Hematopoietic multipotent progenitor cell treated with erythropoietin and hydrocortisone succinate and interleukin-3 and kit ligand, for 17 days (in vitro differentiated cells): ENCODE results near the gene GLRA3.

Source experiments
- DNase-seq: peaks from one replicate; pipeline ENCODE4 v3.0.0-alpha.2; 2015; ENCODE audit warnings: low spot score

The GLRA3 gene

GRCh38 chr4:174595141-174595929, 233.7 kb downstream of the GLRA3 start:
- DNase-seq: no peak

- DNase-seq: no peak
Observed at GRCh38 chr4:174593701-174594100, 235.3 kb downstream of the GLRA3 start.

- no peak for DNase-seq
Observed at GRCh38 chr4:174592985-174593335, 236.1 kb downstream of the GLRA3 start.

- DNase-seq: no peak
Observed at GRCh38 chr4:174592256-174592984, 236.6 kb downstream of the GLRA3 start.

- no peak for DNase-seq
Observed at GRCh38 chr4:174591243-174592021, 237.6 kb downstream of the GLRA3 start.

GRCh38 chr4:174590336-174590735, 238.7 kb downstream of the GLRA3 start:
- DNase-seq: no peak
